ENCODE measurements around the gene CIAO1.
"Not testable (repeated sequence)": the region's sequence is repeated elsewhere in the genome, so short reads cannot be mapped to it uniquely, and the experiment has no call there.

Gene CIAO1

DNA sequence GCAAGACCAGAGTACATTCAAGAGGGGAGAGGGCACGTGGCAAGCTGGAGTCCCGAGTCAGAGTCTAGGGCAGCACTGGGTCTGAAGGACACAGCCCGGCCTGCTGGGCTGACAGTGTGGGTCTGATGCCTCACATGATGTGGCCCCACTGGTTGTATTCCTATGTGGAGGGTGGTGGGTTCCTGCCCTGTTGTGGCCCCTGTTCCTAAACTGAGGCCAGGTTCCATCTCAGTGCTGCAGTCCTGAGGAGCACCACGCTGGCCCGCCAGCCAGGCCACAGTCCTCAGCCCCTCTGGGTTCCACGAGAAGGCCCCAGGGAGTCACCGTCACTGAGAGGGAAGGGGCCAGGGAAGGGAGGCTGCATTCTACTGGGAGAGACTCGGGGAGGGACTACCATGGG lies 13.5 kb upstream of the CIAO1 start:
- 0 out of 2 replicates have a peak overlapping the region, but pooled peaks have one; percentile 21 for H3K27ac ChIP-seq
- DNase-seq: no peak
- H3K9me3 ChIP-seq (ENCODE audit: severe bottlenecking): no peaks in the 10 kb centered on the region
- TF ChIP-seq, protein P1, sequence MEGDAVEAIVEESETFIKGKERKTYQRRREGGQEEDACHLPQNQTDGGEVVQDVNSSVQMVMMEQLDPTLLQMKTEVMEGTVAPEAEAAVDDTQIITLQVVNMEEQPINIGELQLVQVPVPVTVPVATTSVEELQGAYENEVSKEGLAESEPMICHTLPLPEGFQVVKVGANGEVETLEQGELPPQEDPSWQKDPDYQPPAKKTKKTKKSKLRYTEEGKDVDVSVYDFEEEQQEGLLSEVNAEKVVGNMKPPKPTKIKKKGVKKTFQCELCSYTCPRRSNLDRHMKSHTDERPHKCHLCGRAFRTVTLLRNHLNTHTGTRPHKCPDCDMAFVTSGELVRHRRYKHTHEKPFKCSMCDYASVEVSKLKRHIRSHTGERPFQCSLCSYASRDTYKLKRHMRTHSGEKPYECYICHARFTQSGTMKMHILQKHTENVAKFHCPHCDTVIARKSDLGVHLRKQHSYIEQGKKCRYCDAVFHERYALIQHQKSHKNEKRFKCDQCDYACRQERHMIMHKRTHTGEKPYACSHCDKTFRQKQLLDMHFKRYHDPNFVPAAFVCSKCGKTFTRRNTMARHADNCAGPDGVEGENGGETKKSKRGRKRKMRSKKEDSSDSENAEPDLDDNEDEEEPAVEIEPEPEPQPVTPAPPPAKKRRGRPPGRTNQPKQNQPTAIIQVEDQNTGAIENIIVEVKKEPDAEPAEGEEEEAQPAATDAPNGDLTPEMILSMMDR (IDR thresholded peaks at IDR 0.05; ENCODE audit: low read depth, low read length): no peak
- H3K4me3 ChIP-seq (ENCODE audit: low read depth, low read length): no peak overlapping the region
- no peaks in the 10 kb centered on the region for H3K27me3 ChIP-seq (ENCODE audit: insufficient read depth, low read depth, severe bottlenecking)
- H3K36me3 ChIP-seq: peaks cover 42% of the 10 kb centered on the region

DNA sequence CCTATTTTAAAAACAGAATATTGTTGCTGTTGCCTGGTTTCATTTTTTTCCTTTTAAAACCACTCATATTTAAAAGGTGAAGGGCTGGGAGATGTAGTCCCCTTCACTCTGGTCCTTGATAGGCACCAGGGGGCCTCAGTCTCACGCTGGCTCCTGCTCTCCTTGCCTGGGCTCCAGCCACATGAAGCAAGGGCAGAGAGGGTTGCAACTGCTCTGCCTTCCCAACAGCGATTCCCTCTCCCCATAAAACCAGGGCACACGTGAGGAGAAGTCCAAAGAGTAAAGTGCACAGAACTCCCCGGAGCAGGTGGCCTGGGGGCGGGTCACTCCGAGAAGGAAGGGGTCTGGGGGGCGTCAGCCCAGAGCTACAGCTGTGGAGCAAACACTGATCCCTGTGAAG lies 13.0 kb upstream of the CIAO1 start:
- TF ChIP-seq, protein P1 (IDR thresholded peaks at IDR 0.05; ENCODE audit: low read depth, low read length): no peak
- H3K9me3 ChIP-seq (ENCODE audit: severe bottlenecking): no peaks in the 10 kb centered on the region
- H3K4me3 ChIP-seq (ENCODE audit: low read depth, low read length): no peak overlapping the region
- no peak for DNase-seq
- peaks cover 42% of the 10 kb centered on the region for H3K36me3 ChIP-seq
- no peaks in the 10 kb centered on the region for H3K27me3 ChIP-seq (ENCODE audit: insufficient read depth, low read depth, severe bottlenecking)
- H3K27ac ChIP-seq: no peak overlapping the region

DNA sequence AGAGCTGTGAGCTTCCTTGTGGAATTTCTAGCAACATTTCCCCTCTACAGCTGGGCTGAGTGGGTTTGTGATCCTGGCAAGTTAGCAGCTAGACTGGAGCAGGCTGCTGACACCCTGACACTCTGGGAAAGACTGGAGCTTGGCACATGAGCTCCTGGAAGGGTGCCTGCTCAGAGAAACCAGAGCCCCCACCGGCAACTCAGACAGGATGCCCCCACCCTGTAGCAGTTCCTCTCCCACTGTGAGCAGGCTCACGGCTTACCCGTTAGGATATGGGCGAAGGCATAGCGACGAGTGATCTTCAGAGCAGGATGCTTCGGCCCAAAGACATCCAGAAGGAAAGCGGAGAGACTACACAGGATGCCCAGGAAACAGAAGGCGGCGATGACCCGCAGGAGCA lies 11.5 kb upstream of the CIAO1 start:
- Histone ChIP-seq H3K27me3 (ENCODE audit: insufficient read depth, low read depth, severe bottlenecking) (no peaks in the 10 kb centered on the region), H3K36me3 (peaks cover 47% of the 10 kb centered on the region), H3K4me3 (ENCODE audit: low read depth, low read length) (no peak overlapping the region), H3K9me3 (ENCODE audit: severe bottlenecking) (no peaks in the 10 kb centered on the region), H3K27ac (no peak overlapping the region)
- DNase-seq: no peak
- TF ChIP-seq, protein P1 (IDR thresholded peaks at IDR 0.05; ENCODE audit: low read depth, low read length): no peak

DNA sequence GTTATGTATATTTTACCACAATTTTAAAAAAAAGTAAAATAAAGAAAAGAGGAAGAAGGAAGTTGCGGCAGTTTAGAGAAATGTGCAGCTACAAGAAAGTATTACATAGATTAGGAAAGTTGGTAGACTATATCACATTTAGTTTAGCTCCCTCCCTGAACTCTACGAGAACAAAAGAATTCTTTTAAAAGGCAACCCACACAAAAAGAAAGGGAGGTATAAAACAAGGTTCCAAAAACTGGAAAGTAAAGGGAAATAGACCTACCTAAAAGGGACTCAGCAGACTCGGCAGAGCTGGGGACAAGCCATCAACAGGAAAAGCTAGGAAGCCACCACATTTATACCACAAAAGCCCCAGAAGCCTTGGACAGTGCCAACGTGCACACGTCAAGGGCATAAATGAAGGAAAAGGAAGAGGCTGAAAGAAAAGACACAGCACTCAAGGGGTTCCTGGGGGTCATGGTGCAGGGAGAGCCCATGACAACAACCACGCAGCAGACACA lies 9.4 kb upstream of the CIAO1 start:
- peaks cover 49% of the 10 kb centered on the region for H3K36me3 ChIP-seq
- TF ChIP-seq, protein P1 (IDR thresholded peaks at IDR 0.05; ENCODE audit: low read depth, low read length): no peak
- no peaks in the 10 kb centered on the region for H3K9me3 ChIP-seq (ENCODE audit: severe bottlenecking)
- no peak overlapping the region for H3K27ac ChIP-seq
- H3K4me3 ChIP-seq (ENCODE audit: low read depth, low read length): no peak overlapping the region
- H3K27me3 ChIP-seq (ENCODE audit: insufficient read depth, low read depth, severe bottlenecking): no peaks in the 10 kb centered on the region
- no peak for DNase-seq

DNA sequence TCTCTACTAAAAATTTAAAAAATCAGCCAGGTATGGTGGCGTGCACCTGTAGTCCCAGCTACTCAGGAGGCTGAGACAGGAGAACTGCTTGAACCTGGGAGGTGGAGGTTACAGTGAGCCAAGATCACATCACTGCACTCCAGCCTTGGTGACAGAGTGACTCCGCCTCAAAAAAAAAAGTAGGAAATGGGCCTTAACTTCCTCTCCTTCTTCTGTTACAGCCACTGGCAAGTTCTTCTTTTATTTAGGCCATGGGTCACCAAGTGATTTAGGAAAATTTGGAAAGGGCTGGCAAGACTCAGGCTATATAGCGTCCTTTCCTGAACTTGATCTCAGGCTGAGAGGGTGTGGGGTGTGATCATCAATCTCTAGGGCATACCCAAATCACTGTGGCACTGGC lies 8.3 kb upstream of the CIAO1 start:
- H3K36me3 ChIP-seq: peaks cover 51% of the 10 kb centered on the region
- H3K4me3 ChIP-seq (ENCODE audit: low read depth, low read length); H3K27ac ChIP-seq; H3K27me3 ChIP-seq (ENCODE audit: insufficient read depth, low read depth, severe bottlenecking); H3K9me3 ChIP-seq (ENCODE audit: severe bottlenecking); DNase-seq: not testable (repeated sequence)

DNA sequence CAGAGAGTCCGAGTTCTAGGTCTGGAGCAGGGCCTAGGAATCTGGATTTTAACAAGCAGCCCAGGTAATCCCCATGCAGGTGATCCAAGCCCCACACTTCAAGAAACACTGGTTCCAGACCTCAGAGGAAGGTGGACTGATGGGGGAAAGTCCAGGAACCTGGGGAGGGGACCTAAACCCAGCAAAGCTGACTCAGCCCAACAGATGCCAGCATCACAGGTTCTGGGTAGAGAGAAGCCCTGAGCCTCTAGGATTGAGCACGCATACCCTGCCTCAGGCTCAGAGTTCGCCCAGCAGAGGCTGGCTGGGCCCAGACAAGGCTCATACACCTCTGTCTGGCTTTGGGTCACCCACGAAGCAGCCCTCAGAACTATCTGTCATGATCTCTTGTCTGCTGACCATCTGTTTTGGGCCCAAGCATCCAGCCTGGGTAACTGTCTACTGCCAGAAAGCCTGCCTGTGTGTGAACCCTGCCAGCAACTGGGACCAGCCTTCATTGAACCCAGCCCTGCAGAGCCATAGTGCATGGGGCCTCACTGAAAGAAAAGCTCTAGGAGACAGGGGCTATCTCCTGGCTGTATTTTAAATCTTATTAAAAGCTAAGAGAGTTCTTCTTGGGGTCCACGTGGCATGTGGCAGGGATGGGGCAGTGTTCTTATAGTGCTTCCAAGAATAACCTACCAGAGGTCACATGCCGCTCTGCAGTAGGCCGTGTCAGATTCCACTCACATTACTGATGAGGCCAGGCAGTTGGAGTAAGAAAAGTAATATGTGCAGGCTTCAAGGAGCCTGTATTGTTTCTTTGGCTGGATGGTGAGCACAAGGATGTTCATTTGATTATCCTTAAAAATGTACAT lies 7.6 kb upstream of the CIAO1 start:
- Histone ChIP-seq H3K36me3 (peaks cover 44% of the 10 kb centered on the region), H3K27ac (peak overlapping the region; percentile 75), H3K9me3 (ENCODE audit: severe bottlenecking) (no peaks in the 10 kb centered on the region), H3K4me3 (ENCODE audit: low read depth, low read length) (no peak overlapping the region), H3K27me3 (ENCODE audit: insufficient read depth, low read depth, severe bottlenecking) (no peaks in the 10 kb centered on the region)
- TF ChIP-seq, protein P1 (IDR thresholded peaks at IDR 0.05; ENCODE audit: low read depth, low read length): no peak
- DNase-seq: no peak
